Stomach (tissue), 4 donors: Measurements from ENCODE around the gene CES1.

Experiments
- CTCF ChIP-seq, 7 experiments: fragments of 450-650 bp in 4 of 7; fragments of 200-600 bp in 3 of 7; sonication (generic) in 3 of 7; IDR thresholded peaks; one replicate each; pipeline ENCODE4 v1.5.1; 2016 to 2019; ENCODE audit warnings: antibody characterized with exemption in 7 of 7, control low read depth in 2 of 7, mild to moderate bottlenecking in 1 of 7
- EP300 ChIP-seq: sonication (generic); formaldehyde crosslinking; IDR thresholded peaks from one replicate; pipeline ENCODE4 v1.6.1; 2017; ENCODE audit warnings: antibody characterized with exemption
- POLR2A ChIP-seq, 4 donors: fragments of 450-650 bp; IDR thresholded peaks; one replicate each; pipeline ENCODE4 v1.6.1; 2016; ENCODE audit warnings: antibody characterized with exemption in 4 of 4, control low read depth in 2 of 4, mild to moderate bottlenecking in 1 of 4, moderate library complexity in 1 of 4
- POLR2AphosphoS5 ChIP-seq, 3 donors: sonication (generic); formaldehyde crosslinking; IDR thresholded peaks; one replicate each; pipeline ENCODE4 v1.6.1; 2016; ENCODE audit warnings: antibody characterized with exemption in 3 of 3

DNA sequence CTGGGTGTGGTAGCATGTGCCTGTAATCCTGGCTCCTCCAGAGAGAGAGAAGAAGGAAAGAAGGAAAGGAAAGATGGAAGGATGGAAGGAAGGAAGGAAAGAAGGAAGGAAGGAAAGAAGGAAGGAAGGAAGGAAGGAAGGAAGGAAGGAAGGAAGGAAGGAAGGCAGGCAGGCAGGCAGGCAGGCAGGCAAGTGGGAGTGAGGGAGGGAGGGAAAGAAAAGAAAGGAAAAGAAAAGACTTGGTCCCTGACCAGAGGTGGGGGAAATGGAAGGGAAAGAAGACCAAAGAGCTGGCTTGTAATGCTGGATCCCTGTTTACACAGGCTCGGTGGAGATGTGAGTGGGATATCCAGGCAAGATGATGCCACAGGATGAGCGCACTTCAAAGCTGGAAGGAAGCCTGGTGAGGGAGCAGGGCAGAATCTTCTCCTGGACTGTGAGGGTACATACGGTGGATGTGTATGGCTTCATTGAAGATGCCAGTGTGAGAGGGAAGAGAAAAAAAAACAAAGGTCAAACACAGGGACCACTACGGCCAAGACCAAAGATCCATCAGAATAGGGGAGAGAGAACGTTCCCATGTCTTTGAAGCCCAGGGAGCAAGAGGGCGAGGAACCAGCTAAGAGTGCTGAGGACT is 2.1 kb downstream of the CES1 start:
- TF ChIP-seq POLR2A (IDR thresholded peaks at IDR 0.05) = no peak
- no peak for TF ChIP-seq CTCF (IDR thresholded peaks at IDR 0.05)
- no peak for TF ChIP-seq EP300
- TF ChIP-seq POLR2AphosphoS5 (IDR thresholded peaks at IDR 0.05) = no peak
